Smooth muscle cell (in vitro differentiated cells): ENCODE measurements around the gene TMC1. TPM values are rescaled to one million over a fixed set of nuclear protein-coding genes. Genes with fewer than 3 reads are reported as not detected.

Experiments
- DNase-seq: peaks from one replicate; lab custom pipeline; 2025; ENCODE audit not compliant: unreplicated experiment; lab: John Stamatoyannopoulos, UW
- H2AFZ ChIP-seq: fragments of 200-600 bp; sonication (generic); 2 replicates; pipeline ENCODE4 v1.6.0; 2016; ENCODE audit warnings: antibody characterized with exemption, low read depth, mild to moderate bottlenecking
- H3F3A ChIP-seq: fragments of 200-600 bp; sonication (generic); 2 replicates; pipeline ENCODE4 v1.6.0; 2017; ENCODE audit warnings: antibody characterized with exemption, low read depth
- H3K27ac ChIP-seq: fragments of 200-600 bp; sonication (generic); 2 replicates; pipeline ENCODE4 v1.5.1; 2016; ENCODE audit warnings: low read depth, mild to moderate bottlenecking
- H3K27me3 ChIP-seq: fragments of 200-600 bp; sonication (generic); 2 replicates; pipeline ENCODE4 v1.6.1; 2016; ENCODE audit warnings: low read depth, mild to moderate bottlenecking
- H3K36me3 ChIP-seq: fragments of 200-600 bp; sonication (generic); 2 replicates; pipeline ENCODE4 v1.5.1; 2016; ENCODE audit warnings: low read depth
- H3K4me1 ChIP-seq: fragments of 200-600 bp; sonication (generic); 2 replicates; pipeline ENCODE4 v1.5.1; 2016; ENCODE audit warnings: low read depth
- H3K4me2 ChIP-seq: fragments of 200-600 bp; sonication (generic); 2 replicates; pipeline ENCODE4 v1.6.0; 2016; ENCODE audit warnings: mild to moderate bottlenecking
- H3K4me3 ChIP-seq: fragments of 200-600 bp; sonication (generic); 2 replicates; pipeline ENCODE4 v1.5.1; 2016; ENCODE audit warnings: mild to moderate bottlenecking
- H3K79me2 ChIP-seq: fragments of 200-600 bp; sonication (generic); 2 replicates; pipeline ENCODE4 v1.6.0; 2016; ENCODE audit warnings: low read depth, mild to moderate bottlenecking
- H3K9ac ChIP-seq: fragments of 200-600 bp; sonication (generic); 2 replicates; pipeline ENCODE4 v1.6.0; 2016; ENCODE audit warnings: low read depth
- H3K9me3 ChIP-seq: fragments of 200-600 bp; sonication (generic); replicated peaks from 2 replicates; pipeline ENCODE4 v1.5.1; 2016; ENCODE audit warnings: low read depth
- H4K20me1 ChIP-seq: fragments of 200-600 bp; sonication (generic); 2 replicates; pipeline ENCODE4 v1.6.0; 2016; ENCODE audit warnings: low read depth
- WGBS: methylation state at CpG from one replicate; pipeline ENCODE4 v1.1.7; 2016; ENCODE audit warnings: low lambda C conversion rate; 5-methylcytosine and 5-hydroxymethylcytosine counted together
- polyA plus RNA-seq: library from polyadenylated mRNA; unstranded; fragments of >200 nt; fragmentation: Nextera tagmentation; extraction: Ambion mirVana; gene quantifications from 2 replicates; pipeline ENCODE4 v1.2.1, GENCODE V29; 2016
- total RNA-seq: library from RNA; depleted of rRNA; stranded (reverse); fragments of >200 nt; gene quantifications from 2 replicates; pipeline ENCODE4 v1.2.3, GENCODE V29; 2014
- TF ChIP-seq, protein P1 (sequence below): fragments of 200-600 bp; sonication (generic); IDR thresholded peaks from 2 replicates; pipeline ENCODE4 v1.5.1; 2017; ENCODE audit warnings: borderline replicate concordance, mild to moderate bottlenecking, antibody characterized with exemption; ENCODE audit not compliant: insufficient read depth, poor library complexity, severe bottlenecking

The TMC1 gene
- total and polyA plus RNA-seq, 2 experiments from 2014 or later = not detected

DNA sequence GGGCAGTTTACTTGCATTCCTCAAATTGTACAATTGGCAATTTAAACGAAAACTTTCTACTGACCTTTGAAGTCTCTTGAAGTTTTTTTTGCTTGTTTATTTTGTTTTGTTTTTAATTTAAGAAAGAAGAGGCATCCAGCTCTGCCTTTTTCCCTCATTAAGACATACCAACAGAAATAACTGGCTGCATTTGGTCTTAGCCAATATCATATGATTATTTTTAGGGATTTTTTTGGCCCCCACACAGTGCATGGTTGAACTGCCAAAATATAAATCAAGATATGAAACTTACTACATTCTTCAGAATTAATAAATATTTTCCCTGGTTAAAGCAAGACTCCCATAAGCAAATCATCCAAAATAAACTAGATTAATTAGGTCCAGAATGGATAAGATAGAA is 352.0 kb downstream of the TMC1 start:
- Histone ChIP-seq H3K4me2 (no peak overlapping the region), H3K9ac (no peak overlapping the region), H4K20me1 (no peaks in the 10 kb centered on the region), H3F3A (no peaks in the 10 kb centered on the region), H3K79me2 (no peaks in the 10 kb centered on the region), H3K27me3 (no peaks in the 10 kb centered on the region), H3K9me3 (no peaks in the 10 kb centered on the region), H2AFZ (no peak overlapping the region), H3K36me3 (no peaks in the 10 kb centered on the region), H3K4me3 (no peak overlapping the region), H3K4me1 (no peaks in the 10 kb centered on the region), H3K27ac (no peak overlapping the region)
- WGBS = 78% methylated on average over 1 of the region's 1 CpG
- TF ChIP-seq, protein P1, sequence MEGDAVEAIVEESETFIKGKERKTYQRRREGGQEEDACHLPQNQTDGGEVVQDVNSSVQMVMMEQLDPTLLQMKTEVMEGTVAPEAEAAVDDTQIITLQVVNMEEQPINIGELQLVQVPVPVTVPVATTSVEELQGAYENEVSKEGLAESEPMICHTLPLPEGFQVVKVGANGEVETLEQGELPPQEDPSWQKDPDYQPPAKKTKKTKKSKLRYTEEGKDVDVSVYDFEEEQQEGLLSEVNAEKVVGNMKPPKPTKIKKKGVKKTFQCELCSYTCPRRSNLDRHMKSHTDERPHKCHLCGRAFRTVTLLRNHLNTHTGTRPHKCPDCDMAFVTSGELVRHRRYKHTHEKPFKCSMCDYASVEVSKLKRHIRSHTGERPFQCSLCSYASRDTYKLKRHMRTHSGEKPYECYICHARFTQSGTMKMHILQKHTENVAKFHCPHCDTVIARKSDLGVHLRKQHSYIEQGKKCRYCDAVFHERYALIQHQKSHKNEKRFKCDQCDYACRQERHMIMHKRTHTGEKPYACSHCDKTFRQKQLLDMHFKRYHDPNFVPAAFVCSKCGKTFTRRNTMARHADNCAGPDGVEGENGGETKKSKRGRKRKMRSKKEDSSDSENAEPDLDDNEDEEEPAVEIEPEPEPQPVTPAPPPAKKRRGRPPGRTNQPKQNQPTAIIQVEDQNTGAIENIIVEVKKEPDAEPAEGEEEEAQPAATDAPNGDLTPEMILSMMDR = no peak
- DNase-seq = no peak

DNA sequence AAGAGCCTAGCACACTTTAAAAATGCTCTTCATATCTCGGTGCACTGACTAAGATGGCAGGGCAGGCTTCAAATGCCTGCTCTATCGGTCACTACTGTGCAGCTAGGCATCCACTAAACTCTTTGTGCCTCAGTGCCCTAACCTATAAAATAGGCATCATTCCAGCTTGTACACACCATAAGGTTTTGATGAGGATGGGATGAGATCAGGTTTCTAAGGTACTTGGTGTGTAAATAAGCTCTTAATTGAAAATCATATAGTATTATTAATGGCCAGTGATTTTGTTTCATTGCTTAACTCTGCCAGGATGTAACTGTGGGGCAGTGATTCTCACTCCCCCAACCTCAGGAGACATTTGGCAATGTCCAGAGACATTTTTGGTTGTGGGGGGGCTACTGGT is 352.9 kb downstream of the TMC1 start:
- Histone ChIP-seq H3K27me3 (no peaks in the 10 kb centered on the region), H3K9ac (no peak overlapping the region), H2AFZ (no peak overlapping the region), H3K4me2 (no peak overlapping the region), H3K36me3 (no peaks in the 10 kb centered on the region), H3K4me1 (no peaks in the 10 kb centered on the region), H4K20me1 (no peaks in the 10 kb centered on the region), H3K27ac (no peak overlapping the region), H3K79me2 (no peaks in the 10 kb centered on the region), H3K9me3 (no peaks in the 10 kb centered on the region), H3K4me3 (no peak overlapping the region), H3F3A (no peaks in the 10 kb centered on the region)
- 85% methylated on average over 2 of the region's 2 CpGs for WGBS
- DNase-seq = no peak
- TF ChIP-seq, protein P1 = no peak

GRCh38 chr9:72875221-72875620 is 353.8 kb downstream of the TMC1 start:
- H3K27ac ChIP-seq = no peak overlapping the region
- H3K4me2 ChIP-seq = no peak overlapping the region
- H3K27me3 ChIP-seq = no peaks in the 10 kb centered on the region
- no peaks in the 10 kb centered on the region for H3K9me3 ChIP-seq
- H3K4me1 ChIP-seq = no peaks in the 10 kb centered on the region
- H3K79me2 ChIP-seq = no peaks in the 10 kb centered on the region
- no peaks in the 10 kb centered on the region for H4K20me1 ChIP-seq
- H3K4me3 ChIP-seq = no peak overlapping the region
- H3K9ac ChIP-seq = no peak overlapping the region
- TF ChIP-seq, protein P1 = no peak
- no peaks in the 10 kb centered on the region for H3K36me3 ChIP-seq
- H2AFZ ChIP-seq = no peak overlapping the region
- DNase-seq = no peak
- H3F3A ChIP-seq = no peaks in the 10 kb centered on the region

- H3K36me3 ChIP-seq = no peaks in the 10 kb centered on the region
- no peaks in the 10 kb centered on the region for H3F3A ChIP-seq
- no peaks in the 10 kb centered on the region for H3K79me2 ChIP-seq
- no peak overlapping the region for H3K9ac ChIP-seq
- TF ChIP-seq, protein P1 = no peak
- H3K27me3 ChIP-seq = no peaks in the 10 kb centered on the region
- H4K20me1 ChIP-seq = no peaks in the 10 kb centered on the region
- H2AFZ ChIP-seq = no peak overlapping the region
- WGBS = 86% methylated on average over 2 of the region's 2 CpGs
- no peaks in the 10 kb centered on the region for H3K4me1 ChIP-seq
- H3K9me3 ChIP-seq = no peaks in the 10 kb centered on the region
- H3K27ac ChIP-seq = no peak overlapping the region
- no peak overlapping the region for H3K4me3 ChIP-seq
- no peak for DNase-seq
- no peak overlapping the region for H3K4me2 ChIP-seq
Observed at GRCh38 chr9:72880821-72881220, 359.4 kb downstream of the TMC1 start.
